CD14-positive monocyte (primary cell): Measurements from ENCODE around the gene FCGBP. TPM values are rescaled to one million over a fixed set of nuclear protein-coding genes. Genes with fewer than 3 reads are reported as not detected.

Experiments
- DNase-seq, 3 donors: peaks; one replicate each; pipeline ENCODE4 v3.0.0-alpha.2; 2011 to 2022
- H2AFZ ChIP-seq: 2 replicates; pipeline ENCODE4 v1.6.0; 2012; ENCODE audit warnings: mild to moderate bottlenecking, low read depth, low read length, inconsistent platforms; ENCODE audit not compliant: insufficient read depth, poor library complexity, severe bottlenecking
- H3K27ac ChIP-seq, 2 donors: 1 replicate in 1 of 2; 2 replicates in 1 of 2; pipeline ENCODE4 v1.5.1; 2012 to 2013; ENCODE audit warnings: low read length in 2 of 2, control low read depth in 1 of 2, inconsistent platforms in 1 of 2, low read depth in 1 of 2, mild to moderate bottlenecking in 1 of 2
- H3K27me3 ChIP-seq, 2 donors: one replicate each; pipeline versions ENCODE4 v1.6.0 to v1.6.1; 2011 to 2013; ENCODE audit warnings: low read length in 2 of 2; ENCODE audit not compliant: control insufficient read depth in 2 of 2, insufficient read depth in 2 of 2
- H3K36me3 ChIP-seq, 2 donors: replicated peaks in 1 of 2; 1 replicate in 1 of 2; 2 replicates in 1 of 2; pipeline versions ENCODE4 v1.5.1 to v1.6.1; 2012 to 2013; ENCODE audit warnings: low read length in 2 of 2, control low read depth in 1 of 2, inconsistent platforms in 1 of 2, mild to moderate bottlenecking in 1 of 2; ENCODE audit not compliant: insufficient read depth in 2 of 2, control insufficient read depth in 1 of 2
- H3K4me1 ChIP-seq, 2 donors: 1 replicate in 1 of 2; 2 replicates in 1 of 2; pipeline versions ENCODE4 v1.5.1 to v1.6.1; 2012 to 2013; ENCODE audit warnings: low read length in 2 of 2, control low read depth in 1 of 2, inconsistent platforms in 1 of 2, mild to moderate bottlenecking in 1 of 2, moderate library complexity in 1 of 2; ENCODE audit not compliant: insufficient read depth in 2 of 2, control insufficient read depth in 1 of 2
- H3K4me2 ChIP-seq: replicated peaks from 2 replicates; pipeline ENCODE3; 2012; ENCODE audit warnings: low read length, moderate library complexity, mild to moderate bottlenecking; ENCODE audit not compliant: poor library complexity, severe bottlenecking; ENCODE audit errors: extremely low read depth
- H3K4me3 ChIP-seq, 3 experiments: fragments of 200-600 bp in 1 of 3; sonication (generic) in 1 of 3; replicated peaks in 1 of 3; 1 replicate in 2 of 3; 2 replicates in 1 of 3; pipeline ENCODE4 v1.5.1; 2011 to 2013; ENCODE audit warnings: low read length in 3 of 3, mild to moderate bottlenecking in 3 of 3, control low read depth in 2 of 3, low read depth in 2 of 3, inconsistent platforms in 1 of 3, moderate library complexity in 1 of 3
- H3K79me2 ChIP-seq: 2 replicates; pipeline ENCODE4 v1.6.0; 2012; ENCODE audit warnings: mild to moderate bottlenecking, control low read depth, inconsistent platforms, low read length, moderate library complexity; ENCODE audit not compliant: insufficient read depth
- H3K9ac ChIP-seq: 2 replicates; pipeline ENCODE4 v1.6.0; 2017; ENCODE audit warnings: low read length, mild to moderate bottlenecking; ENCODE audit not compliant: insufficient read depth, poor library complexity, severe bottlenecking
- H3K9me3 ChIP-seq, 2 donors: replicated peaks in 1 of 2; 1 replicate in 1 of 2; 2 replicates in 1 of 2; pipeline versions ENCODE4 v1.5.1 to v1.6.1; 2012 to 2013; ENCODE audit warnings: low read length in 2 of 2, control low read depth in 1 of 2; ENCODE audit not compliant: control insufficient read depth in 1 of 2, insufficient read depth in 1 of 2
- H4K20me1 ChIP-seq: 2 replicates; pipeline ENCODE4 v1.6.0; 2012; ENCODE audit warnings: mild to moderate bottlenecking, low read length, control low read depth, moderate library complexity; ENCODE audit not compliant: insufficient read depth
- H3K27ac Mint-ChIP-seq, 7 donors: one replicate each; pipeline ENCODE4 v1.8.0; 2020; ENCODE audit warnings: mild to moderate bottlenecking in 7 of 7, mixed read lengths in 7 of 7, moderate library complexity in 6 of 7, inconsistent platforms in 2 of 7
- H3K27me3 Mint-ChIP-seq, 3 donors: one replicate each; pipeline ENCODE4 v1.8.0; 2021 to 2022; ENCODE audit warnings: low read depth in 3 of 3, mild to moderate bottlenecking in 3 of 3, mixed read lengths in 3 of 3, moderate library complexity in 3 of 3, inconsistent platforms in 1 of 3
- H3K36me3 Mint-ChIP-seq, 2 donors: one replicate each; pipeline ENCODE4 v1.8.0; 2020; ENCODE audit warnings: mixed read lengths in 2 of 2, inconsistent platforms in 1 of 2, mild to moderate bottlenecking in 1 of 2
- H3K4me1 Mint-ChIP-seq: one replicate; pipeline ENCODE4 v1.8.0; 2020; ENCODE audit warnings: mild to moderate bottlenecking, mixed read lengths
- H3K4me3 Mint-ChIP-seq, 2 donors: one replicate each; pipeline ENCODE4 v1.8.0; 2020; ENCODE audit warnings: mild to moderate bottlenecking in 2 of 2, mixed read lengths in 2 of 2, moderate library complexity in 1 of 2
- H3K9me3 Mint-ChIP-seq, 7 donors: one replicate each; pipeline ENCODE4 v1.8.0; 2020 to 2022; ENCODE audit warnings: mixed read lengths in 7 of 7, mild to moderate bottlenecking in 6 of 7, moderate library complexity in 6 of 7, inconsistent platforms in 2 of 7
- CTCF ChIP-seq: fragments of 200-600 bp; IDR thresholded peaks from one replicate; pipeline ENCODE4 v1.8.0; 2022; ENCODE audit warnings: antibody characterized with exemption, mild to moderate bottlenecking
- WGBS: methylation state at CpG from one replicate; pipeline ENCODE4 v1.1.5; 2013; ENCODE audit warnings: missing lambda C conversion rate; ENCODE audit not compliant: insufficient coverage; 5-methylcytosine and 5-hydroxymethylcytosine counted together
- intact Hi-C, 2 donors: fragments of 100-400 bp; cut with micrococcal nuclease; formaldehyde crosslinking; loops; one replicate each; pipeline versions ENCODE4 v1.15.0 to v1.15.1; 2023
- polyA plus RNA-seq, 3 donors: library from polyadenylated mRNA; depleted of rRNA in 1 of 3; unstranded in 2 of 3; stranded (reverse) in 1 of 3; fragments of 300-500 nt in 2 of 3; fragments of >200 nt in 1 of 3; fragmentation: Illumina TruSeq in 2 of 3; gene quantifications; 1 replicate in 2 of 3; 2 replicates in 1 of 3; pipeline ENCODE4 v1.2.3, GENCODE V29; 2012 to 2021

The FCGBP gene
- polyA plus RNA-seq, 3 donors: 0.07 to 0.29 TPM; not detected in 1

DNA sequence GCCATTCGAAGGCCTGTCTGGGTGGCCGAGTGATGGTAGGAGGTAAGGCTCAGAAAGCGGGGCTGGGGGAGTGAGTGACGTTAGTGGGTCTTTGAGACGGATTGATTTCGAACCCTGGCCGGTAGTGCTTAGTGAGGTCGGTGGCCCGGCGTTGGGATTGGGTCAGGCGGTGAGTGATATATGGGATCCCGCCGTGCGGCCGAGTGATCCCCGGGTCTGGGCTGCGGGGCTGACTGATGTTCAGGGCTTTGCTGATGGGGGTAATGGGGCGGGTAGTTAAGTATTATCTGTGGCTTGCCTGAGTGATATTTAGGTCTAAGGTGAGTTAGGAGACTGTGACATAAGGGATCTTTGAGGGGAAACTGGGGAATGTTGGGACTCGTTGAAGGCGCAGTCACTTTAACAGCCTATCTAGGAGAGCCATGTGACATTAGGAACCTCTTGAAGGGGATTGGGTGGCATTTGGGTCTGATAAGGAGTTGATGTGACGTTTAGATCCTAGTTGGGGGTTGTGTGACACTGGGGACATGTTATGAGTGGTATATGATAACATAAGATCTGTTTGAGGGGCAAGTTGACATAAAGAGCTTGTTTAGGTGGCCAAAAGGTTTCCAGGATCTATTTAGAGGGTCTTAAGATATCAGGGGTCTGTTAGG is 37.1 kb upstream of the FCGBP start:
- H3K9ac ChIP-seq: peak overlapping the region; percentile 77
- peaks cover 19 to 21% of the 10 kb centered on the region in 2 donors for H3K4me1 ChIP-seq
- peak overlapping the region; percentile 96 to 98 for H3K4me3 Mint-ChIP-seq
- peak overlapping the region; percentile 44 to 93 for H3K27ac ChIP-seq
- 2% methylated on average over 18 of the region's 21 CpGs for WGBS
- peaks cover 0 to 7% (median 2%) of the 10 kb centered on the region in 7 donors for H3K9me3 Mint-ChIP-seq
- H3K4me1 Mint-ChIP-seq: peaks cover 26% of the 10 kb centered on the region
- H3K4me3 ChIP-seq: peak overlapping the region; percentile 67 to 90 (median 81)
- H3K27me3 Mint-ChIP-seq: peaks cover 32 to 41% (median 36%) of the 10 kb centered on the region in 3 donors
- peaks cover 34 to 37% of the 10 kb centered on the region in 2 donors for H3K36me3 ChIP-seq
- peak overlapping the region; percentile 96 for H3K4me2 ChIP-seq
- peaks cover 39 to 41% of the 10 kb centered on the region in 2 donors for H3K36me3 Mint-ChIP-seq
- H3K27ac Mint-ChIP-seq: peak overlapping the region; percentile 95 to 99 (median 97)
- no peaks in the 10 kb centered on the region for H3K9me3 ChIP-seq
- no peaks in the 10 kb centered on the region for H4K20me1 ChIP-seq
- peak overlapping the region; percentile 95 for H2AFZ ChIP-seq
- no peak for TF ChIP-seq CTCF
- no peak for DNase-seq
- intact Hi-C loops: no loop called here
- H3K27me3 ChIP-seq: peaks cover 9 to 33% of the 10 kb centered on the region in 2 donors
- H3K79me2 ChIP-seq: peaks cover 14% of the 10 kb centered on the region

- Histone ChIP-seq H3K4me3 (peak within 1 kb of the TSS; percentile 67 to 90 (median 81)), H3K36me3 (peaks cover 34 to 36% of the 10 kb centered on the region in 2 donors), H3K79me2 (peaks cover 14% of the 10 kb centered on the region), H3K4me2 (peak within 1 kb of the TSS; percentile 96), H3K9me3 (no peaks in the 10 kb centered on the region), H3K27me3 (peaks cover 9 to 40% of the 10 kb centered on the region in 2 donors), H3K9ac (peak within 1 kb of the TSS; percentile 77), H3K4me1 (peaks cover 19 to 21% of the 10 kb centered on the region in 2 donors), H4K20me1 (no peaks in the 10 kb centered on the region), H3K27ac (peak within 1 kb of the TSS; percentile 44 to 93), H2AFZ (peak within 1 kb of the TSS; percentile 95)
- Mint-ChIP-seq H3K27ac (peak within 1 kb of the TSS; percentile 95 to 99 (median 97)), H3K9me3 (peaks cover 0 to 7% (median 2%) of the 10 kb centered on the region in 7 donors), H3K4me3 (peak within 1 kb of the TSS; percentile 96 to 98), H3K4me1 (peaks cover 26% of the 10 kb centered on the region), H3K27me3 (peaks cover 39 to 48% (median 42%) of the 10 kb centered on the region in 3 donors), H3K36me3 (peaks cover 36% of the 10 kb centered on the region in 2 donors)
- peak; percentile 63 for TF ChIP-seq CTCF
- intact Hi-C loops: no loop called here
- DNase-seq: peak; percentile 99
- 0% methylated on average over 45 of the region's 47 CpGs for WGBS
These were observed 36.4 kb upstream of the FCGBP start, which contains the start of gene PSMC4 for GRCh38 chr19:39970675-39971379. TSS of gene PSMC4 (plus strand) at chr19:39971165. CDS start at chr19:39971203, 38 bp downstream.
